Heart right ventricle (tissue), 16 donors: ENCODE measurements around the gene GALNT18. TPM values are rescaled to one million over a fixed set of nuclear protein-coding genes. Genes with fewer than 3 reads are reported as not detected.
A peak's percentile ranks its signal among the peaks of the same experiment; 100 is the strongest.

Experiments
- ATAC-seq, 8 donors: fragments of 200-7000 bp; cut with Tn5 transposase; one replicate each; pipeline ENCODE4 v1.9.1; 2020; ENCODE audit warnings: mild to moderate bottlenecking in 8 of 8, moderate library complexity in 8 of 8, moderate number of reproducible peaks in 1 of 8
- DNase-seq, 2 donors: peaks; one replicate each; pipeline ENCODE4 v3.0.0-alpha.2; 2020
- H3K27ac ChIP-seq, 10 donors: fragments of 200-600 bp; sonication (generic) in 2 of 10; one replicate each; pipeline versions ENCODE4 v1.5.0 to v1.8.0; 2020 to 2022; ENCODE audit warnings: mild to moderate bottlenecking in 3 of 10
- H3K27me3 ChIP-seq, 7 donors: fragments of 200-600 bp; one replicate each; pipeline ENCODE4 v1.8.0; 2021 to 2022; ENCODE audit warnings: mild to moderate bottlenecking in 2 of 7
- H3K36me3 ChIP-seq, 9 donors: fragments of 200-600 bp; sonication (generic) in 1 of 9; one replicate each; pipeline versions ENCODE4 v1.5.0 to v1.8.0; 2020 to 2022; ENCODE audit warnings: mild to moderate bottlenecking in 2 of 9
- H3K4me1 ChIP-seq, 9 donors: fragments of 200-600 bp; sonication (generic) in 1 of 9; one replicate each; pipeline versions ENCODE4 v1.5.0 to v1.8.0; 2020 to 2022; ENCODE audit warnings: mild to moderate bottlenecking in 4 of 9
- H3K4me3 ChIP-seq, 10 donors: fragments of 200-600 bp; sonication (generic) in 2 of 10; one replicate each; pipeline versions ENCODE4 v1.5.0 to v1.8.0; 2020 to 2022; ENCODE audit warnings: mild to moderate bottlenecking in 7 of 10, moderate library complexity in 2 of 10
- H3K9me3 ChIP-seq, 11 donors: fragments of 200-600 bp in 10 of 11; sonication (generic) in 2 of 11; one replicate each; pipeline versions ENCODE4 v1.5.0 to v1.8.0; 2013 to 2022; ENCODE audit warnings: mild to moderate bottlenecking in 2 of 11, control low read depth in 1 of 11, moderate library complexity in 1 of 11
- CTCF ChIP-seq, 9 donors: fragments of 200-600 bp; sonication (generic) in 2 of 9; IDR thresholded peaks; one replicate each; pipeline versions ENCODE4 v1.5.0 to v1.8.0; 2021 to 2022; ENCODE audit warnings: antibody characterized with exemption in 9 of 9, mild to moderate bottlenecking in 5 of 9, moderate library complexity in 1 of 9
- WGBS, 2 donors: extraction: QIAGEN DNeasy Blood & Tissue Kit; methylation state at CpG; one replicate each; pipeline ENCODE4 v1.1.7; 2013; ENCODE audit warnings: inconsistent platforms in 1 of 2; 5-methylcytosine and 5-hydroxymethylcytosine counted together
- intact Hi-C, 10 donors: fragments of 100-400 bp; cut with DNase I; formaldehyde crosslinking; loops; one replicate each; pipeline versions ENCODE4 v1.11.1 to v1.14.2; 2022
- polyA plus RNA-seq, 2 donors: library from polyadenylated mRNA; stranded (reverse); fragments of 200-250 nt; gene quantifications; one replicate each; pipeline ENCODE4 v1.2.3, GENCODE V29; 2013
- total RNA-seq, 10 donors: library from RNA; stranded (reverse); fragmentation: NEBNext Ultra II Directional in 3 of 10; extraction: Animal tissue kit (Norgen Biotek cat#: 25700) in 3 of 10; gene quantifications; one replicate each; pipeline versions ENCODE4 v1.2.1 to v1.2.4, GENCODE V29; 2021 to 2023
- donor health status: Arrhythmogenic right ventricular cardiomyopathy.
- donor health status: ischemic (EF 13 %, LVEDD 7.1; RV severe dilation, severe dysfunction).
- donor health status: healthy with polysubstance abuse.
- donor health status: DM: no; HTN: yes; CAD: no.
- donor health status: DM: no; HTN: no; CAD: no.
- donor health status: ischemic (EF 25% LVEDD 6.9; RV normal size, moderate dysfunction).
- donor health status: ischemic (EF 25% LVEDD 5.7; RV mildly dilated, moderate dysfunction).
- donor health status: healthy.
- donor health status: DM: yes; HTN: yes; CAD: no.
- donor health status: Ischemic cardiomyopathy.
- donor health status: ischemic (EF 35%, LVEDD 5.7; RV mildly dilated, moderate dysfunction).
- donor health status: nonischemic (EF 11% LVEDD 7.7; RV severe dilation, severe dysfunction).
- donor health status: DM: yes; HTN: yes; CAD: no.
- donor health status: PGD.
- donor health status: ischemic (EF 29% LVEDD 5.4; RV normal size, mild dysfunction).
- donor health status: nonischemic (EF 23%, LVEDD 6.1; RV moderate dilation, normal function).

The GALNT18 gene
- total and polyA plus RNA-seq, 12 donors, result 7.0 to 29.0 (median 15.6) TPM

GRCh38 chr11:11247576-11247975, 374.2 kb downstream of the GALNT18 start:
- no peaks in the 10 kb centered on the region for H3K27me3 ChIP-seq
- peaks cover 10 to 34% (median 27%) of the 10 kb centered on the region in 9 donors for H3K4me1 ChIP-seq
- no peaks in the 10 kb centered on the region for H3K36me3 ChIP-seq
- no peak for ATAC-seq
- WGBS, 2 donors, result 86 to 98% methylated on average over 2 of the region's 2 CpGs
- no peaks in the 10 kb centered on the region for H3K9me3 ChIP-seq
- no peak for DNase-seq
- intact Hi-C loops, result no loop called here
- no peak overlapping the region for H3K27ac ChIP-seq
- H3K4me3 ChIP-seq, result no peak overlapping the region
- no peak for TF ChIP-seq CTCF (IDR thresholded peaks at IDR 0.05)

DNA sequence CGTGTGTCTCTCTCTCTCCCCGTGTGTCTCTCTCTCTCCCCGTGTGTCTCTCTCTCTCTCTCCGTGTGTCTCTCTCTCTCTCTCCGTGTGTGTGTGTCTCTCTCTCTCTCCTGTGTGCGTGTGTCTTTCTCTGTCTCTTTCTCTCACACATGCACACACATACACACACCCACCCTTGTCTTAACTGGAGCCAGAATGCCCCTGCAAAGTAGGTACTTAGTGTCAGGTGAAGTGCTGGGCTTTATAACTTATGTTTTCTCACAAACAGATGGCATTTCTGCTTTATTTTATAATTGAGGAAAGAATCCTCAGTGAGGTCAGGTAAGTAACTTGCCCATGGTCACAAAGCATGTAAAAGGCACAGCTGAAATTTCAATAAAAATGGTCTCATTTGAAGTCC, 374.7 kb downstream of the GALNT18 start:
- peaks cover 10 to 35% (median 27%) of the 10 kb centered on the region in 9 donors for H3K4me1 ChIP-seq
- H3K27ac ChIP-seq, result no peak overlapping the region
- ATAC-seq, result no peak
- TF ChIP-seq CTCF (IDR thresholded peaks at IDR 0.05), result no peak
- 78 to 82% methylated on average over 4 to 6 of the region's 6 CpGs for WGBS, 2 donors
- intact Hi-C loops, result no loop called here
- H3K9me3 ChIP-seq, result no peaks in the 10 kb centered on the region
- H3K27me3 ChIP-seq, result no peaks in the 10 kb centered on the region
- H3K4me3 ChIP-seq, result no peak overlapping the region
- H3K36me3 ChIP-seq, result no peaks in the 10 kb centered on the region
- DNase-seq, result no peak

DNA sequence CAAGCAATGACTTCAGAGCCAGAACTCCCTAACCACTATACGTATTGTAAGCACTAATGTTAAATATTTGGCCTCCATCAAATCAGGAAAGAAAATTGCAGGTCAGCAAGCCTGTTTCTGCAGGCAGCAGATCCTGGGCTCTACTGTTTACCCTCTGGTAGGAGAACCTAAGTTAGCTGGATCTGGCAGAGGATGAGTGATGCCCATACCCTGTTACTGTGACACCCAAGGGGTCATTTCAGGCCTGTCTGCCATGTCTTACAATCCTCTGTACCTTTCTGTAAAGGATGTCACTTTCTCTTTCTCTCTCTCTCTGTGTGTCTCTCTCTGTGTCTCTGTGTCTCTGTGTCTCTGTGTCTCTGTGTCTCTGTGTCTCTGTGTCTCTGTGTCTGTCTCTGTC, 375.6 kb downstream of the GALNT18 start:
- DNase-seq (no peak), ATAC-seq (no peak)
- Histone ChIP-seq H3K36me3 (no peaks in the 10 kb centered on the region), H3K4me3 (no peak overlapping the region), H3K4me1 (peaks cover 10 to 35% (median 27%) of the 10 kb centered on the region in 9 donors), H3K27me3 (no peaks in the 10 kb centered on the region), H3K9me3 (no peaks in the 10 kb centered on the region), H3K27ac (no peak overlapping the region)
- WGBS, 2 donors, result 94 to 100% methylated on average over 1 of the region's 1 CpG
- no peak for TF ChIP-seq CTCF (IDR thresholded peaks at IDR 0.05)
- intact Hi-C loops, result no loop called here

- H3K4me1 ChIP-seq, result peaks cover 10 to 35% (median 27%) of the 10 kb centered on the region in 9 donors
- H3K9me3 ChIP-seq, result no peaks in the 10 kb centered on the region
- no peaks in the 10 kb centered on the region for H3K27me3 ChIP-seq
- DNase-seq, result no peak
- peak overlapping the region in 6 of 10 donors; percentile 75 to 89 (median 82) for H3K27ac ChIP-seq
- H3K4me3 ChIP-seq, result no peak overlapping the region
- WGBS, 2 donors, result 73 to 76% methylated on average over 3 of the region's 3 CpGs
- no peak for ATAC-seq
- H3K36me3 ChIP-seq, result no peaks in the 10 kb centered on the region
- intact Hi-C loops, result no loop called here
- TF ChIP-seq CTCF (IDR thresholded peaks at IDR 0.05), result peak in 1 of 9 donors; percentile 8
These were observed 376.4 kb downstream of the GALNT18 start for GRCh38 chr11:11245453-11245852.
